WTC11 (cell line): ENCODE measurements around the gene GNRH2.

Source experiments
- CREB1 ChIP-seq: sonication (generic); formaldehyde crosslinking; IDR thresholded peaks from 2 replicates; pipeline ENCODE4 v1.8.0; 2023; ENCODE audit warnings: mild to moderate bottlenecking, missing genetic modification reagents
- CREM ChIP-seq: sonication (generic); formaldehyde crosslinking; IDR thresholded peaks from 2 replicates; pipeline ENCODE4 v1.8.1; 2022; ENCODE audit warnings: mild to moderate bottlenecking, missing genetic modification reagents, moderate library complexity
- IRF2 ChIP-seq: sonication (generic); formaldehyde crosslinking; IDR thresholded peaks from 2 replicates; pipeline ENCODE4 v1.8.0; 2022; ENCODE audit warnings: low read depth, missing genetic modification reagents, borderline replicate concordance
- NFE2L1 ChIP-seq: sonication (generic); formaldehyde crosslinking; IDR thresholded peaks from 2 replicates; pipeline ENCODE4 v1.8.1; 2023; ENCODE audit warnings: missing genetic modification reagents
- SMAD4 ChIP-seq: sonication (generic); formaldehyde crosslinking; IDR thresholded peaks from 2 replicates; pipeline ENCODE4 v1.8.0; 2022; ENCODE audit warnings: mild to moderate bottlenecking, missing genetic modification reagents
- SP1 ChIP-seq: sonication (generic); formaldehyde crosslinking; conservative IDR thresholded peaks from 2 replicates; pipeline ENCODE4 v1.8.1; 2022; ENCODE audit warnings: missing genetic modification reagents
- ZNF121 ChIP-seq: sonication (generic); formaldehyde crosslinking; IDR thresholded peaks from 2 replicates; pipeline ENCODE4 v1.8.0; 2023; ENCODE audit warnings: missing genetic modification reagents
- ZNF138 ChIP-seq: sonication (generic); formaldehyde crosslinking; conservative IDR thresholded peaks from 2 replicates; pipeline ENCODE4 v1.8.1; 2022; ENCODE audit warnings: mild to moderate bottlenecking, moderate library complexity, missing genetic modification reagents
- TF ChIP-seq, protein P1 (sequence below): fragments of 200-600 bp; IDR thresholded peaks from 2 replicates; pipeline ENCODE4 v1.8.0; 2022; ENCODE audit warnings: antibody characterized with exemption
- TF ChIP-seq, protein P2 (sequence below): sonication (generic); formaldehyde crosslinking; IDR thresholded peaks from 2 replicates; pipeline ENCODE4 v1.8.1; 2023; ENCODE audit warnings: mild to moderate bottlenecking, missing genetic modification reagents, moderate library complexity
- TF ChIP-seq, protein P3 (sequence below): sonication (generic); formaldehyde crosslinking; IDR thresholded peaks from 2 replicates; pipeline ENCODE4 v1.8.0; 2022; ENCODE audit warnings: missing genetic modification reagents
- TF ChIP-seq, protein P4 (sequence below): fragments of 250-450 bp; sonication (Bioruptor Pico); conservative IDR thresholded peaks from 2 replicates; pipeline ENCODE4 v1.9.0; 2021; ENCODE audit warnings: mild to moderate bottlenecking
- TF ChIP-seq, protein P5 (sequence below): sonication (generic); formaldehyde crosslinking; IDR thresholded peaks from 2 replicates; pipeline ENCODE4 v1.8.1; 2023; ENCODE audit warnings: mild to moderate bottlenecking, missing genetic modification reagents
- TF ChIP-seq, protein P6 (sequence below): sonication (generic); formaldehyde crosslinking; IDR thresholded peaks from 2 replicates; pipeline ENCODE4 v1.8.1; 2023; ENCODE audit warnings: mild to moderate bottlenecking, missing genetic modification reagents

DNA sequence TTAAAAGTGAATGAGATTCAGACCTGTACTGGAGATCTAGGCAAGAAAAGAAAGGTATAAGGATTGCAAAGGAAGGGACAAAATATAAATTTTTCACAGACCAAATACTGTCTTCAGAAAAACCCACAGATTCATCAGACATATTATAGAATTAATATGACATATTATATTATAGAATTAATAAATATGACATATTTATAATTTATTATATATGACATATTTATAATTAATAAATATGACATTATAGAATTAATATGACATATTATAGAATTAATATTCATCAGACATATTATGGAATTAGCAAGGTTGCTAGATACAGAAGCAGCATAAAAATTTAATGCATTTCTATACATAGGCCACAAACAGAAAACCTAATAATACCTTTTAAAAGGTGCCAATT, 44.7 kb upstream of the GNRH2 start:
- TF ChIP-seq SP1 (CRISPR knock-in tag) = no peak
- no peak for TF ChIP-seq CREB1 (CRISPR knock-in tag)
- TF ChIP-seq, protein P1, sequence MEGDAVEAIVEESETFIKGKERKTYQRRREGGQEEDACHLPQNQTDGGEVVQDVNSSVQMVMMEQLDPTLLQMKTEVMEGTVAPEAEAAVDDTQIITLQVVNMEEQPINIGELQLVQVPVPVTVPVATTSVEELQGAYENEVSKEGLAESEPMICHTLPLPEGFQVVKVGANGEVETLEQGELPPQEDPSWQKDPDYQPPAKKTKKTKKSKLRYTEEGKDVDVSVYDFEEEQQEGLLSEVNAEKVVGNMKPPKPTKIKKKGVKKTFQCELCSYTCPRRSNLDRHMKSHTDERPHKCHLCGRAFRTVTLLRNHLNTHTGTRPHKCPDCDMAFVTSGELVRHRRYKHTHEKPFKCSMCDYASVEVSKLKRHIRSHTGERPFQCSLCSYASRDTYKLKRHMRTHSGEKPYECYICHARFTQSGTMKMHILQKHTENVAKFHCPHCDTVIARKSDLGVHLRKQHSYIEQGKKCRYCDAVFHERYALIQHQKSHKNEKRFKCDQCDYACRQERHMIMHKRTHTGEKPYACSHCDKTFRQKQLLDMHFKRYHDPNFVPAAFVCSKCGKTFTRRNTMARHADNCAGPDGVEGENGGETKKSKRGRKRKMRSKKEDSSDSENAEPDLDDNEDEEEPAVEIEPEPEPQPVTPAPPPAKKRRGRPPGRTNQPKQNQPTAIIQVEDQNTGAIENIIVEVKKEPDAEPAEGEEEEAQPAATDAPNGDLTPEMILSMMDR = no peak
- TF ChIP-seq ZNF138 (CRISPR knock-in tag) = no peak
- TF ChIP-seq, protein P2, sequence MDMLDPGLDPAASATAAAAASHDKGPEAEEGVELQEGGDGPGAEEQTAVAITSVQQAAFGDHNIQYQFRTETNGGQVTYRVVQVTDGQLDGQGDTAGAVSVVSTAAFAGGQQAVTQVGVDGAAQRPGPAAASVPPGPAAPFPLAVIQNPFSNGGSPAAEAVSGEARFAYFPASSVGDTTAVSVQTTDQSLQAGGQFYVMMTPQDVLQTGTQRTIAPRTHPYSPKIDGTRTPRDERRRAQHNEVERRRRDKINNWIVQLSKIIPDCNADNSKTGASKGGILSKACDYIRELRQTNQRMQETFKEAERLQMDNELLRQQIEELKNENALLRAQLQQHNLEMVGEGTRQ (CRISPR knock-in tag) = no peak
- TF ChIP-seq, protein P3, sequence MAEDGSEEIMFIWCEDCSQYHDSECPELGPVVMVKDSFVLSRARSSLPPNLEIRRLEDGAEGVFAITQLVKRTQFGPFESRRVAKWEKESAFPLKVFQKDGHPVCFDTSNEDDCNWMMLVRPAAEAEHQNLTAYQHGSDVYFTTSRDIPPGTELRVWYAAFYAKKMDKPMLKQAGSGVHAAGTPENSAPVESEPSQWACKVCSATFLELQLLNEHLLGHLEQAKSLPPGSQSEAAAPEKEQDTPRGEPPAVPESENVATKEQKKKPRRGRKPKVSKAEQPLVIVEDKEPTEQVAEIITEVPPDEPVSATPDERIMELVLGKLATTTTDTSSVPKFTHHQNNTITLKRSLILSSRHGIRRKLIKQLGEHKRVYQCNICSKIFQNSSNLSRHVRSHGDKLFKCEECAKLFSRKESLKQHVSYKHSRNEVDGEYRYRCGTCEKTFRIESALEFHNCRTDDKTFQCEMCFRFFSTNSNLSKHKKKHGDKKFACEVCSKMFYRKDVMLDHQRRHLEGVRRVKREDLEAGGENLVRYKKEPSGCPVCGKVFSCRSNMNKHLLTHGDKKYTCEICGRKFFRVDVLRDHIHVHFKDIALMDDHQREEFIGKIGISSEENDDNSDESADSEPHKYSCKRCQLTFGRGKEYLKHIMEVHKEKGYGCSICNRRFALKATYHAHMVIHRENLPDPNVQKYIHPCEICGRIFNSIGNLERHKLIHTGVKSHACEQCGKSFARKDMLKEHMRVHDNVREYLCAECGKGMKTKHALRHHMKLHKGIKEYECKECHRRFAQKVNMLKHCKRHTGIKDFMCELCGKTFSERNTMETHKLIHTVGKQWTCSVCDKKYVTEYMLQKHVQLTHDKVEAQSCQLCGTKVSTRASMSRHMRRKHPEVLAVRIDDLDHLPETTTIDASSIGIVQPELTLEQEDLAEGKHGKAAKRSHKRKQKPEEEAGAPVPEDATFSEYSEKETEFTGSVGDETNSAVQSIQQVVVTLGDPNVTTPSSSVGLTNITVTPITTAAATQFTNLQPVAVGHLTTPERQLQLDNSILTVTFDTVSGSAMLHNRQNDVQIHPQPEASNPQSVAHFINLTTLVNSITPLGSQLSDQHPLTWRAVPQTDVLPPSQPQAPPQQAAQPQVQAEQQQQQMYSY (CRISPR knock-in tag) = no peak
- no peak for TF ChIP-seq CREM (CRISPR knock-in tag)
- TF ChIP-seq NFE2L1 (CRISPR knock-in tag) = no peak
- no peak for TF ChIP-seq SMAD4 (CRISPR knock-in tag)
- TF ChIP-seq IRF2 = no peak
- TF ChIP-seq, protein P4, sequence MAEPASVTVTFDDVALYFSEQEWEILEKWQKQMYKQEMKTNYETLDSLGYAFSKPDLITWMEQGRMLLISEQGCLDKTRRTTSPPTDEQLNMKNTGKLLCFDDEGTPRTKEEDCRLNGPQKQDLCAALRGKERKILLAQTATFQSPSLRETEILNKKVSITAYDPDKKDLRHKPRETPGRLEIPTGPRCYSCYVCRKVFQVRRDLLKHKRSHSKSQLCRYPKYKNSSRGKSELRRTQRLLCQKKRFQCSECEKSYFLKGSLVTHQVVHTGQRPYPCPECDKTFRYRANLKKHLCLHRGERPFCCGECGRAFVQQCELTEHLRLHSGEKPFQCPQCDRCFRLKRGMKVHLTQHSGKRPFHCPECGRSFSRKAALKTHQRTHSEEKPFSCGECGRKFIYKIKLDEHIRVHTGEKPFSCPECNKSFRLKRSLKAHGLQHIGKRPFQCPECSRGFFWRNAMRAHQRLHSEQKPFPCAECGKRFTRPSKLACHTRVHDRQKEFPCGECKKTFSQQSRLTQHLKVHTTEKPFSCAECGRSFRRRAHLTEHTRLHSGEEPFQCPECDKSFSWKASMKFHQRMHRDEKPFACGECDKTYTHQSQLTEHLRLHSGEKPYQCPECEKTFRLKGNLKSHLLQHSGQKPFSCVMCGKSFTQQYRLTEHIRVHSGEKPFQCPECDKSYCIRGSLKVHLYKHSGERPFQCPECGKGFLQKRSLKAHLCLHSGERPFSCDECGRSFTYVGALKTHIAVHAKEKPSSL (CRISPR knock-in tag) = no peak
- TF ChIP-seq ZNF121 (CRISPR knock-in tag) = no peak
- TF ChIP-seq, protein P5, sequence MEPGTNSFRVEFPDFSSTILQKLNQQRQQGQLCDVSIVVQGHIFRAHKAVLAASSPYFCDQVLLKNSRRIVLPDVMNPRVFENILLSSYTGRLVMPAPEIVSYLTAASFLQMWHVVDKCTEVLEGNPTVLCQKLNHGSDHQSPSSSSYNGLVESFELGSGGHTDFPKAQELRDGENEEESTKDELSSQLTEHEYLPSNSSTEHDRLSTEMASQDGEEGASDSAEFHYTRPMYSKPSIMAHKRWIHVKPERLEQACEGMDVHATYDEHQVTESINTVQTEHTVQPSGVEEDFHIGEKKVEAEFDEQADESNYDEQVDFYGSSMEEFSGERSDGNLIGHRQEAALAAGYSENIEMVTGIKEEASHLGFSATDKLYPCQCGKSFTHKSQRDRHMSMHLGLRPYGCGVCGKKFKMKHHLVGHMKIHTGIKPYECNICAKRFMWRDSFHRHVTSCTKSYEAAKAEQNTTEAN = no peak
- TF ChIP-seq, protein P6, sequence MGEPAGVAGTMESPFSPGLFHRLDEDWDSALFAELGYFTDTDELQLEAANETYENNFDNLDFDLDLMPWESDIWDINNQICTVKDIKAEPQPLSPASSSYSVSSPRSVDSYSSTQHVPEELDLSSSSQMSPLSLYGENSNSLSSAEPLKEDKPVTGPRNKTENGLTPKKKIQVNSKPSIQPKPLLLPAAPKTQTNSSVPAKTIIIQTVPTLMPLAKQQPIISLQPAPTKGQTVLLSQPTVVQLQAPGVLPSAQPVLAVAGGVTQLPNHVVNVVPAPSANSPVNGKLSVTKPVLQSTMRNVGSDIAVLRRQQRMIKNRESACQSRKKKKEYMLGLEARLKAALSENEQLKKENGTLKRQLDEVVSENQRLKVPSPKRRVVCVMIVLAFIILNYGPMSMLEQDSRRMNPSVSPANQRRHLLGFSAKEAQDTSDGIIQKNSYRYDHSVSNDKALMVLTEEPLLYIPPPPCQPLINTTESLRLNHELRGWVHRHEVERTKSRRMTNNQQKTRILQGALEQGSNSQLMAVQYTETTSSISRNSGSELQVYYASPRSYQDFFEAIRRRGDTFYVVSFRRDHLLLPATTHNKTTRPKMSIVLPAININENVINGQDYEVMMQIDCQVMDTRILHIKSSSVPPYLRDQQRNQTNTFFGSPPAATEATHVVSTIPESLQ (CRISPR knock-in tag) = no peak
